RWPE1 (cell line): Measurements from ENCODE around the gene TLCD4.

Experiments used
- CTCF ChIA-PET: fragments of 350-600 bp; sonication (Branson Sonifier 250); formaldehyde crosslinking; extraction: SDS; loops from one replicate; lab custom pipeline; 2021; lab: Yijun Ruan, JAX
- POLR2A ChIA-PET: fragments of 400-600 bp; formaldehyde crosslinking; extraction: SDS; loops from one replicate; lab custom pipeline; 2020; ENCODE audit warnings: antibody characterized with exemption; ENCODE audit not compliant: low non-redundant PET; lab: Yijun Ruan, JAX
- DNase-seq: peaks from one replicate; pipeline ENCODE4 v3.0.0; 2012; ENCODE audit warnings: low spot score
- H3K27ac ChIP-seq: fragments of 450-650 bp; 2 replicates; pipeline ENCODE4 v1.5.1; 2017
- TF ChIP-seq, protein P1 (sequence below): fragments of 450-650 bp; conservative IDR thresholded peaks from 2 replicates; pipeline ENCODE4 v1.5.1; 2017; ENCODE audit warnings: low read depth, mild to moderate bottlenecking

Gene TLCD4, protein sequence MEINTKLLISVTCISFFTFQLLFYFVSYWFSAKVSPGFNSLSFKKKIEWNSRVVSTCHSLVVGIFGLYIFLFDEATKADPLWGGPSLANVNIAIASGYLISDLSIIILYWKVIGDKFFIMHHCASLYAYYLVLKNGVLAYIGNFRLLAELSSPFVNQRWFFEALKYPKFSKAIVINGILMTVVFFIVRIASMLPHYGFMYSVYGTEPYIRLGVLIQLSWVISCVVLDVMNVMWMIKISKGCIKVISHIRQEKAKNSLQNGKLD

DNA sequence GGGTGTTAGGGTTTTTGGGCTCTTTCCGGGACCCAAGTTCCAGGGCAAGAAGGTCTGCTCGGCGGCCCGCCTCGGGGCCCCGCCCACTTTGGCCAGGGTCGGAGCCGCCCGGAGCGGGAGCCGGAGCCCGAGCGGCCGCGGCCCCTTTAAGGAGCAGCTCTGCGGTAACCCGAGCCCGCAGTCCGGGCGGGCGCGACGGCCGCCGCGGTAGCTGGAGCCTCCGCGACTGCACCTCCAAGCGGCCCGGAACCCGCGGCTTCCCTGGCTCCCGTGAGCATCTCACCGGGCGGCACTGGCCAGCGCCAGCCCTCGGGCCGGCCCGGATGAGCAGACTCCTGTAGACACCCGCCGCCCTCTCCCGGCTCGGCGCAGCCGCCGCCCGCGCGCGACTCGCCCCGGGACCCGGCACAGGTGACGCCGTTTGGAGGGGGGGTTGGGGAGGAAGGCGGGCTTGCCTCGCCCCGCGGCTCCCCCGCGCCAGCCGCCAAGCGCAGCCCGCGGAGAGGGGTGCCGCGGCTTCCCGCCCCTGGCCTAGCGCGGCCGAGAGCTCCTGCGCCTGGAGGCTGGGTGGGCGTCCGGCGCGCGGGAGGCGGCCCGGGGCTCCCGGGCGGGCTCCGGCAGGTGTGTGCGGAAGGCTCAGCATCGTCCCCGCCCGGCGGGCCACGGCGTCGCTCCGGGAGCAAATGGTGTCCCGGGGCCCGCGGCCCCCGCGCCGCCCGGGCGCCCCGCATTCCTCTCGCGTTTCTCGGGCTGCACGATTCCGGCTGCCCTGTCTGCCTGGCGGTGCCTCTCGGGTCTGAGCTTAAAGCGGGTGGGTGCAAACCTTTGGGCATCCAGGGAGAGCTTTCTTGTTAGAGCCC lies at the start of gene TLCD4:
TLCD4 (plus strand) TSS at position 149 of the 860 bp plus-strand sequence. CDS start 26,547 bp downstream, outside the sequence.
- CTCF ChIA-PET, result interaction anchor here (0.6 to 1.7 kb wide), 6 partner anchors 44 to 1685 kb away, joined by 3 to 9 read pairs (median 3); partner anchors contain the start of gene RWDD3
- POLR2A ChIA-PET, result no interaction called here
- TF ChIP-seq, protein P1, sequence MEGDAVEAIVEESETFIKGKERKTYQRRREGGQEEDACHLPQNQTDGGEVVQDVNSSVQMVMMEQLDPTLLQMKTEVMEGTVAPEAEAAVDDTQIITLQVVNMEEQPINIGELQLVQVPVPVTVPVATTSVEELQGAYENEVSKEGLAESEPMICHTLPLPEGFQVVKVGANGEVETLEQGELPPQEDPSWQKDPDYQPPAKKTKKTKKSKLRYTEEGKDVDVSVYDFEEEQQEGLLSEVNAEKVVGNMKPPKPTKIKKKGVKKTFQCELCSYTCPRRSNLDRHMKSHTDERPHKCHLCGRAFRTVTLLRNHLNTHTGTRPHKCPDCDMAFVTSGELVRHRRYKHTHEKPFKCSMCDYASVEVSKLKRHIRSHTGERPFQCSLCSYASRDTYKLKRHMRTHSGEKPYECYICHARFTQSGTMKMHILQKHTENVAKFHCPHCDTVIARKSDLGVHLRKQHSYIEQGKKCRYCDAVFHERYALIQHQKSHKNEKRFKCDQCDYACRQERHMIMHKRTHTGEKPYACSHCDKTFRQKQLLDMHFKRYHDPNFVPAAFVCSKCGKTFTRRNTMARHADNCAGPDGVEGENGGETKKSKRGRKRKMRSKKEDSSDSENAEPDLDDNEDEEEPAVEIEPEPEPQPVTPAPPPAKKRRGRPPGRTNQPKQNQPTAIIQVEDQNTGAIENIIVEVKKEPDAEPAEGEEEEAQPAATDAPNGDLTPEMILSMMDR, result no peak
- peak within 1 kb of the TSS; percentile 23; the same call in 1 of the 2 replicates for H3K27ac ChIP-seq
- DNase-seq, result peak; percentile 51

DNA sequence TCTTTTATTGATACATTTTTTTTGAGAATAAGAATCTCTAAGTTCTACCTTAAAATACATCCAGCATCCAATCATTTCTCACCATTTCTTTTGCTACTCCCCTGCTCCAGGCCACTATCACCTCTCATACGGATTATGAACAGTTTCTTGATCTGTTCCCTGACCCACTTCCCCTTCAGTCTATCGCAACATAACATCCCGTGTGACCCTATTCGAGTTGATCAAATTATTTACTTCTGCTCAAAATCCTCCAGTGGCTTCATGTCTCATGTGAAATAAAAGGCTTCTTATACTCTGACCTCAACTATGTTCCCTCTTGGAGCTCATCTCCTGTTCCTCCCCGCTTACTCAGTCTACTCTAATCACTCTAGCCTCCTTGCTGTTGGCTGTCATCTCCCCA lies 49.6 kb upstream of the TLCD4 start:
- POLR2A ChIA-PET, result no interaction called here
- TF ChIP-seq, protein P1, result no peak
- no peak for DNase-seq
- CTCF ChIA-PET, result no interaction called here
- H3K27ac ChIP-seq, result no peak overlapping the region

DNA sequence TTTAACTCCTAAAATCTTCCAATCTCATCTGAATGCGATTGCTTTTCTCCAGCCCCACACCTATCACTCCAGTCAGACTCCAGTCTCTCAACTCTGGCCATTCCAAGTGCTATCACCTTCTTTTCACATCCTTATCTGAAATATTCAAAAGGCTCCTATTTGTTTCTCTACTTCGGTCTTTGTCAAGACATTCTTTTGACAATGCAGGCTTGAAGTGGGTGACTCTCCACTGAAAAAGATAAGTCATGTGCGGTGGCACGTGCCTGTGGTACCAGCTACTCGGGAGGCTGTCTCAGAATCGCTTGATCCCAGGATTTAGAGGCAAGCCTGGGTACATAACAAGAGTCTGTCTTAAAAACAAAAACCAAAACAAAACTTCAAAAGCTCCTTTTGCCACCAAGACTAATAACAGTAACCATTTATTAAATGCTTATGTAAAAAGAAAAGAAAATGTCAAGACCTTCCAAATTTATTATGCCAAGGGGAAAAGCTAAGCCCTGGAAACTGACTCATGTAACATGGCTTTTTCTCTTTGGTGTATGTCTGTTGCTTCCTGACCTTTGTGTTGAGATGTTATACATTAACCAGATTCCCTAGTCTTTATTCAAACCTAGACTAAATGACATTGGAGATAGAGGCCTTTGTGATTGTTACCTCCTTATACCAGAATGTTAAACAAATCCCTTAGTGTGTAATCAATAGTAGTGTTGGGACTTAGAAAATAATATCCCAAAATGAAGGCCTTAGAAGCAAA lies 48.0 kb upstream of the TLCD4 start:
- POLR2A ChIA-PET, result no interaction called here
- H3K27ac ChIP-seq, result no peak overlapping the region
- DNase-seq, result no peak
- CTCF ChIA-PET, result interaction anchor here (0.6 kb wide), 1 partner anchor 539 kb away, joined by 3 read pairs; no protein-coding TSS in a partner anchor
- TF ChIP-seq, protein P1, result no peak

DNA sequence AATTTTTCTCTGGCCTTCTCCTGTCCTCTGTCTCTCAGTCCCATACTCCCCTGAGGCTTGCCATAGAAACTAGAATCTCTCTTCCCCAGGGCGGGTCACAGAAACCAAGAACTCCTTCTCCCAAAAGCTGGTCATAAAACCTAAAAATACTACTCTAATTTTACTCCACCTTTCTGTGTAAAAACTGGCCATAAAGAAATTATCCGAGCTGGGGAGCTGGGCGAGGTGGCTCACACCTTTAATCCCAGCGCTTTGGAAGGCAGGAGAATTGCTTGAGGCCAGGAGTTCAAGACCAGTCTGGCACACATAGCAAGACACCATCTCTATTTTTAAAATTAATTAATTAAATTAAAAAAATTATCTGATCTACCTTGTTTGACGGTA lies 47.5 kb upstream of the TLCD4 start:
- TF ChIP-seq, protein P1, result no peak
- no peak overlapping the region for H3K27ac ChIP-seq
- CTCF ChIA-PET, result interaction anchor here (0.6 kb wide), 1 partner anchor 539 kb away, joined by 3 read pairs; no protein-coding TSS in a partner anchor
- DNase-seq, result no peak
- POLR2A ChIA-PET, result no interaction called here

DNA sequence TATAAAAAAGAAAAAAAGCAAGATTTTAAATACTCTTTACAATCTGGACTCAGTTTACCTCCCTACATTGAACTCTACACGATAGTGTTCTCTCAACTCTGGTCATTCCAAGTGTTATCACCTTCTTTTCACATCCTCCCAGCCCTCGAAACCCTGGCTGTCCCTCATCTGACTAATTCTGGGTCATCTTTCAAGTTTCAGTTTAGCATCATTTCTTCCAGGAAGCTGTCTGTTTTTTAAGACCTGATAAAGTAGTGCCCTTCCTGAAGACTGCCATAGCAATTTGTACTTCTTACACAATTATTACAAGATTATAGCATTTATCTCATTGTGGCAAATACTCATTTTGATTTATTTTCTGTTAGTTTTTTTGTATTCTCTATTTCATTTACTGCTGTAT lies 45.6 kb upstream of the TLCD4 start:
- CTCF ChIA-PET, result interaction anchor here (0.7 kb wide), 1 partner anchor 13 kb away, joined by 3 read pairs; no protein-coding TSS in a partner anchor
- DNase-seq, result no peak
- POLR2A ChIA-PET, result interaction anchor here (0.5 kb wide), 1 partner anchor 181 kb away, joined by 3 read pairs; no protein-coding TSS in a partner anchor
- H3K27ac ChIP-seq, result no peak overlapping the region
- TF ChIP-seq, protein P1, result no peak
